ENCODE measurements around the gene ITCH. TPM values are rescaled to one million over a fixed set of nuclear protein-coding genes. Genes with fewer than 3 reads are reported as not detected.
"Not testable (repeated sequence)": the region's sequence is repeated elsewhere in the genome, so short reads cannot be mapped to it uniquely, and the experiment has no call there.

ITCH gene
- total RNA-seq, 2 experiments from 2014 or later, result 52.1 to 59.9 TPM

DNA sequence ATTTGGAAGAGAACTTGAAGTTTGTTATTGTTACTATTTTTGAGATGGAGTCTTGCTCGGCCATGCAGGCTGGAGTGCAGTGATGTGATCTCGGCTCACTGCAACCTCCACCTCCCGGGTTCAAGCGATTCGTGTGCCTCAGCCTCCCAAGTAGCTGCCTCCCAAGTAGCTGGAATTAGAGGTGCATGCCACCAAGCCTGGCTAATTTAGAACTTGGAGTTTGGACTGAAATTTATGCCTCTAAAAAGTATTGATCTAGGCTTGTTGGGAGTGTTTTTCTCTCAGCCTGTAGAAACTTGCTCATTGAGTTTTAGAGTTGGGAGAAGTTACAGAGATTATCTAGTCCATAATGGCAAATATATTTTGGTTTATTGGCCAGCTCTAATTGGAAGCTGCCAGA is 4.1 kb downstream of the ITCH start:
- POLR2A ChIA-PET, result no interaction called here
- CTCF ChIA-PET, result interaction anchor here (0.6 to 4.8 kb wide), 4 partner anchors 8 to 457 kb away, joined by 3 to 22 read pairs (median 4); no protein-coding TSS in a partner anchor
- Mint-ChIP-seq H3K36me3 (ENCODE audit: low read depth) (peaks cover 57% of the 10 kb centered on the region), H3K27ac (no peak overlapping the region), H3K4me1 (ENCODE audit: low read depth) (peaks cover 63% of the 10 kb centered on the region), H3K4me3 (peak overlapping the region; percentile 1), H3K27me3 (ENCODE audit: low read depth) (no peaks in the 10 kb centered on the region), H3K9me3 (ENCODE audit: insufficient read depth) (no peaks in the 10 kb centered on the region)
- ATAC-seq, result no peak
- DNase-seq, result no peak

DNA sequence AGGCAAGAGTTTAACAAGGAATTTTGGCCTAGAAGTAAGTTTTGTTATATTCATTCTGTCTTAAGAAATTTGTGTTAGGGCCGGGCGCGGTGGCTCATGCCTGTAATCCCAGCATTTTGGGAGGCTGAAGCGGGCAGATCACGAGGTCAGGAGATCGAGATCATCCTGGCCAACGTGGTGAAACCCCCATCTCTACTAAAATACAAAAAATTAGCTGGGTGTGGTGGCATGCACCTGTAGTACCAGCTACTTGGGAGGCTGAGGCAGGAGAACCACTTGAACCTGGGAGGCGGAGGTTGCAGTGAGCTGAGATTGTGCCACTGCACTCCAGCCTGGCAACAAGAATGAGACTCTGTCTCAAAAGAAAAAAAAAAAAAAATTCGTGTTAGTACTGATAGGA is 4.8 kb downstream of the ITCH start:
- H3K27ac Mint-ChIP-seq; ATAC-seq; H3K9me3 Mint-ChIP-seq (ENCODE audit: insufficient read depth); H3K27me3 Mint-ChIP-seq (ENCODE audit: low read depth); H3K4me3 Mint-ChIP-seq; DNase-seq: not testable (repeated sequence)
- POLR2A ChIA-PET, result interaction anchor here (0.9 kb wide), 1 partner anchor 169 kb away, joined by 3 read pairs; no protein-coding TSS in a partner anchor
- Mint-ChIP-seq H3K4me1 (ENCODE audit: low read depth) (peaks cover 61% of the 10 kb centered on the region), H3K36me3 (ENCODE audit: low read depth) (peaks cover 58% of the 10 kb centered on the region)
- CTCF ChIA-PET, result interaction anchor here (1.2 to 4.8 kb wide), 2 partner anchors 11 to 56 kb away, joined by 3 to 22 read pairs; no protein-coding TSS in a partner anchor

DNA sequence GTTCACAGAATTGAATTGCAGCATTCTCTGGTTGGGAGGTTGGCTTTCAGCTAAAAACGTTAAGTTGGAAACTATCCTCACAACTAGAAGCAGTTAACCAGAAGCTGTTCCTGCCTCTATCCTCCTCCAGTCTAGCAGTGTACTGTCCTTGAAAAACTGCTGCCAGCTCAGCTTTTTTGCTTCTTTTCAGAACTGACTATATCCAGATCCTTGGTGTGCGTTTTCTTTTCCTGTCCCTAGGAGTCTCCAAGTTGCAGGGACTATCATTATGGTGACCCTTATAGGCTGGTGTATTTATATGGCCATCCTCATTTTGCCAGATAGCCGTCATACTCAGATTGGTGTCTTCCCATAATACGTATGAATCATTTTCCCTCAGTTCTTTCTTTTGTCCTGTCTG is 5.5 kb downstream of the ITCH start:
- Mint-ChIP-seq H3K27me3 (ENCODE audit: low read depth) (no peaks in the 10 kb centered on the region), H3K36me3 (ENCODE audit: low read depth) (peaks cover 58% of the 10 kb centered on the region), H3K4me1 (ENCODE audit: low read depth) (peaks cover 57% of the 10 kb centered on the region), H3K4me3 (no peak overlapping the region), H3K9me3 (ENCODE audit: insufficient read depth) (no peaks in the 10 kb centered on the region), H3K27ac (peak overlapping the region; percentile 63)
- ATAC-seq (no peak), DNase-seq (no peak)
- ChIA-PET CTCF (interaction anchor here (4.8 kb wide), 1 partner anchor 56 kb away, joined by 22 read pairs; no protein-coding TSS in a partner anchor), POLR2A (interaction anchor here (0.9 kb wide), 1 partner anchor 169 kb away, joined by 3 read pairs; no protein-coding TSS in a partner anchor)

DNA sequence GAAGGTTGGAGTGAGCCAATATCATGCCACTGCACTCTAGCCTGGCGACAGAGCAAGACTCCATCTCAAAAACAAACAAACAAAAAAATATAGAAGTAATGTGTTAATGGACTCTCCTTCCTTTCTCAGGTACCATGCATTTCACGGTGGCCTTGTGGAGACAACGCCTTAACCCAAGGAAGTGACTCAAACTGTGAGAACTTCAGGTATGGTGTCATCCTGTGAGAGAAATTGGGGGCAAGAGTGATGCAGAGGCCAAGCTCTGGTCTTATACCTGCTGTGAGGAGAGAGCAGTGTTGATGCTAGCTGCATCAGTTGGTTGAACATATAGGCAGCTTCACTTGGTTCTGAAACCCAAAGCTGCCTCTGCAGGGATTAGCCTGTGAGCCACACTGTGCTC is 6.2 kb downstream of the ITCH start:
- ChIA-PET POLR2A (interaction anchor here (0.5 kb wide), 1 partner anchor 99 kb away, joined by 3 read pairs; no protein-coding TSS in a partner anchor), CTCF (interaction anchor here (4.8 kb wide), 1 partner anchor 57 kb away, joined by 22 read pairs; no protein-coding TSS in a partner anchor)
- DNase-seq, result peak; percentile 56
- Mint-ChIP-seq H3K36me3 (ENCODE audit: low read depth) (peaks cover 56% of the 10 kb centered on the region), H3K27me3 (ENCODE audit: low read depth) (no peaks in the 10 kb centered on the region), H3K4me1 (ENCODE audit: low read depth) (peaks cover 53% of the 10 kb centered on the region), H3K4me3 (no peak overlapping the region), H3K9me3 (ENCODE audit: insufficient read depth) (no peaks in the 10 kb centered on the region), H3K27ac (peak overlapping the region; percentile 63)
- ATAC-seq, result peak; percentile 74

DNA sequence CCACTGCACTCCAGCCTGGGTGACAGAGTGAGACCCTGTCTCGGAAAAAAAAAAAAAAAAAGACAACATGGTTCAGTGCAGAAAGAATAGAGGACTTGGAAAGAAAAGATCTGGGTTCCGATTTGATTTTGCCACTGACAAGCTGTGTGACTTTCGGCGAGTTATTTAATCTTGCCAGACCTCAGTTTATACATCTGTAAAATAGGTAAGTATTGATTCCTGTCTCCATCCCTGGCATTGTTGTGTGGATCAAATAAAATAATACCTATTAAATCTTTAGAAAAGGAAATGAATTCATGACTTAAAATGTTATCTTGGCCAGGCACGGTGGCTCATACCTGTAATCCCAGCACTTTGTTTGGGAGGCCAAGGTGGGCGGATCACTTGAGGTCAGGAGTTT is 7.0 kb downstream of the ITCH start:
- H3K4me1 Mint-ChIP-seq (ENCODE audit: low read depth), result peaks cover 49% of the 10 kb centered on the region
- CTCF ChIA-PET, result interaction anchor here (4.8 kb wide), 1 partner anchor 58 kb away, joined by 22 read pairs; no protein-coding TSS in a partner anchor
- no peak overlapping the region for H3K4me3 Mint-ChIP-seq
- ATAC-seq, result no peak
- H3K9me3 Mint-ChIP-seq (ENCODE audit: insufficient read depth), result no peaks in the 10 kb centered on the region
- peaks cover 63% of the 10 kb centered on the region for H3K36me3 Mint-ChIP-seq (ENCODE audit: low read depth)
- POLR2A ChIA-PET, result no interaction called here
- DNase-seq, result no peak
- no peaks in the 10 kb centered on the region for H3K27me3 Mint-ChIP-seq (ENCODE audit: low read depth)
- no peak overlapping the region for H3K27ac Mint-ChIP-seq

DNA sequence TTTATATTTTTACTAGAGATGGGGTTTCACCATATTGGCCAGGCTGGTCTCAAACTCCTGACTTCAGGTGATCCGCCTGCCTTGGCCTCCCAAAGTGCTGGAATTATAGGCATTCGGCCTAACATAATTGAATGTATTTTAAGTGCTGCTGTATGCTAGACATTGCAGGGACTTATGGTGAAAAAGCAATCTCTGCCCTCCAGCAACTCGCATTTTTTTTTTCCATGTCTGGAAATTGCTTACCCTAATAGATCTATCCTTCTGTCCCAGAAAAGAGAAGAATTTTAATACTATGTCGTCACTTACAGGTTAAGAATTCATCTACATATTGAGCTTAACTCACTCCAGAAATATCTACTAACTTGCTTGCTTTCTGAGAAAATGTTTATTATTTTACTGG is 10.4 kb downstream of the ITCH start:
- DNase-seq, result no peak
- POLR2A ChIA-PET, result interaction anchor here (0.6 to 1.5 kb wide), 2 partner anchors 10 to 125 kb away, joined by 3 read pairs; no protein-coding TSS in a partner anchor
- H3K36me3 Mint-ChIP-seq (ENCODE audit: low read depth), result peaks cover 53% of the 10 kb centered on the region
- CTCF ChIA-PET, result interaction anchor here (1.7 kb wide), 1 partner anchor 61 kb away, joined by 3 read pairs; no protein-coding TSS in a partner anchor
- H3K27ac Mint-ChIP-seq, result no peak overlapping the region
- H3K9me3 Mint-ChIP-seq (ENCODE audit: insufficient read depth), result no peaks in the 10 kb centered on the region
- H3K4me3 Mint-ChIP-seq, result no peak overlapping the region
- ATAC-seq, result no peak
- no peaks in the 10 kb centered on the region for H3K27me3 Mint-ChIP-seq (ENCODE audit: low read depth)
- H3K4me1 Mint-ChIP-seq (ENCODE audit: low read depth), result peaks cover 37% of the 10 kb centered on the region

DNA sequence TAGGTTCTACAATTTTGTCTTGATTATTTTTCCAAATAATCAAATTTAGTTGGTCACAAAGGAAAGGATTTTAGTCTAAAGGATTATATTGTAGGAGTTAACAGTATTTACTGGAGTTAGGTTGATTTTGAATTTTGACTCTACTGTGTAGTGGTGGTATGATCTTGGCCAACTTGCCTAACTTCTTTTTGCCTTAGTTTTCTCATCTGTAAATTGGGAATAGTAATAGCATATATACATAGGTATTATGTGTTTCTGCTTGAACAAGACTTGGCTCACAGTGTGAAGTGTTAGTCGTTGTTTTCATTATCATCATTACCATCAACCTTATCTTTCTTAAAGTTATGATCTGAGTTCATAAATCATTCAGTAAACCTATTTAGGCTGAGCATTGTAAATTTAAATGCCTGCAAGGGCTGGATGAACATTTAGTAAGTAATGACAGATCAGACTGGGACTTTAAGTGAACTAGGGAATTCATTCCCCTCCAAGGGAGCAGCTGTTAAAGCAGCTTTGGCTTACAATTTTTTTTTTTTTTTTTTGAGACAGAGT is 11.2 kb downstream of the ITCH start:
- H3K4me1 Mint-ChIP-seq (ENCODE audit: low read depth), result peaks cover 30% of the 10 kb centered on the region
- DNase-seq, result no peak
- H3K27me3 Mint-ChIP-seq (ENCODE audit: low read depth), result no peaks in the 10 kb centered on the region
- H3K27ac Mint-ChIP-seq, result no peak overlapping the region
- H3K9me3 Mint-ChIP-seq (ENCODE audit: insufficient read depth), result no peaks in the 10 kb centered on the region
- peaks cover 49% of the 10 kb centered on the region for H3K36me3 Mint-ChIP-seq (ENCODE audit: low read depth)
- POLR2A ChIA-PET, result interaction anchor here (1.5 kb wide), 1 partner anchor 11 kb away, joined by 3 read pairs; no protein-coding TSS in a partner anchor
- no peak for ATAC-seq
- H3K4me3 Mint-ChIP-seq, result no peak overlapping the region
- CTCF ChIA-PET, result interaction anchor here (1.7 kb wide), 1 partner anchor 61 kb away, joined by 3 read pairs; no protein-coding TSS in a partner anchor

DNA sequence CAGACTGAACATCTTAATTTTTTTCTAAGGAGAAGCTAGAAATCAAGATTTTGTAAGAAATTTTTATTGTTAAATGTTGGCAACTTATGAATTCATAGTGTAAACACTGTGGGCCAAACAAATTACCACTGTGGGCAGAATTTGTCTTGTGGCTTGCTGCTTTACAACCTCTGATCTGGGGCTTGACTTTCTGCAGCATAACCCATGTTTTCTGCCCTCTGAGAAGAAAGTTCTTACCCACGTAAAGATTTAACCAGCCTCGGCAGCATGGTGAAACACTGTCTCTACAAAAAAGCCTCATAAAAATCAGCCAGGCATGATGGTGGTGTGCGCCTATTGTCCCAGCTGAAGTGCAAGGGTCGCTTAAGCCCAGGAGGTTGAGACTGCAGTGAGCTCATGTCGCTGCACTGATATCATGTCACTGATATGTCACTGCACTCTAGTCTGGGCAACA is 12.9 kb downstream of the ITCH start:
- Mint-ChIP-seq H3K9me3 (ENCODE audit: insufficient read depth) (no peaks in the 10 kb centered on the region), H3K4me1 (ENCODE audit: low read depth) (peaks cover 22% of the 10 kb centered on the region), H3K27ac (no peak overlapping the region), H3K36me3 (ENCODE audit: low read depth) (peaks cover 43% of the 10 kb centered on the region), H3K4me3 (no peak overlapping the region), H3K27me3 (ENCODE audit: low read depth) (no peaks in the 10 kb centered on the region)
- ATAC-seq, result no peak
- no peak for DNase-seq
- ChIA-PET CTCF (interaction anchor here (0.7 to 1.4 kb wide), 2 partner anchors 9 to 63 kb away, joined by 4 to 5 read pairs; no protein-coding TSS in a partner anchor), POLR2A (interaction anchor here (0.6 kb wide), 2 partner anchors 13 to 22 kb away, joined by 3 read pairs; partner anchors contain the start of gene ITCH)

DNA sequence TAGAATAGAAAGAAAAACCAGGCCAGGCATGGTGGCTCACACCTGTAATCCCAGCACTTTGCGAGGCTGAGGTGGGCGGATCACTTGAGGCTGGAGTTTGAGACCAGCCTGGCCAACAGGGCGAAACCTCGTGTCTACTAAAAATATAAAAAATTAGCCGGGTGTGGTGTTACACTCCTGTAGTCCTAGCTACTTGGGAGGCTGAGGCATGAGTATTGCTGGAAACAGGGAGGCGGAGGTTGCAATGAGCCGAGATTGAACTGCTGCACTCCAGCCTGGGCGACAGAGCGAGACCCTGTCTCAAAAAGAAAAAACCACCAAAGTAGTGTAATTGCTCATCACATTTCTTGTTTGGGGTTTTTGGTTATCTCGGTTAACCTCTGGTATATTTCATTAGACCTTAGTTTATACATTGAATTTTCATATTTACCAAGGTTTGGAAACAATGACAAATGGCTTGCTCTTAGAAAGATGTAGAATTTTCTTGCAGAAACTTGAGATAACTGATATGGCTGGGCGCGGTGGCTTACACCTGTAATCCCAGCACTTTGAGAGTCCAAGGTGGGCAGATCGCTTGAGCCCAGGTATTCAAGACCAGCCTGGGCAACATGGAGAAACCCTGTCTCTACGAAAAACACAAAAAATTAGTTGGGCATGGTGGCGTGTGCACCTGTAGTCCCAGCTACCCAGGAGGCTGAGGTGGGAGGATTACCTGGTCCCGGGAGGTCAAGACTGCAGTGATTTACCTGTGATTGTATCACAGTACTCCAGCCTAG is 14.2 kb downstream of the ITCH start:
- H3K27ac Mint-ChIP-seq, result no peak overlapping the region
- no peak for ATAC-seq
- POLR2A ChIA-PET, result interaction anchor here (0.6 kb wide), 1 partner anchor 134 kb away, joined by 5 read pairs; no protein-coding TSS in a partner anchor

DNA sequence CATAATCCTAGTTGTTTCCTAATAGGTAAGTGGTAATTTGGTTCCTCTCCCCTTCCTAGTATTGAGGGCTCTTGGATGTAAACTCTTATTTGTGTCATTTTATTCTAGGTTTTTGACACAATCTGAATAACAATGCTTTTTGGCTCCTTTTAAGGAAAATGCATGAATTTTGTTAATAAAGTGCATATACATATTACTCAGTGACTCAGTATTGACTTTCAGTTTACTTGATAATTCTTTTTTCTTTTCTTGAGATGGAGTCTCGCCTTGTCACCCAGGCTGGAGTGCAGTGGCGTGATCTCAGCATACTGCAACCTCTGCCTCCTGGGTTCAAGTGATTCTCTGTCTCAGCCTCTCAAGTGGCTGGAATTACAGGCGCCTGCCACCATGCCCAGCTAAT is 19.1 kb downstream of the ITCH start:
- CTCF ChIA-PET, result no interaction called here
- H3K4me3 Mint-ChIP-seq, result no peak overlapping the region
- H3K9me3 Mint-ChIP-seq (ENCODE audit: insufficient read depth), result no peaks in the 10 kb centered on the region
- H3K27ac Mint-ChIP-seq, result no peak overlapping the region
- POLR2A ChIA-PET, result no interaction called here
- DNase-seq, result no peak
- no peak for ATAC-seq
- H3K36me3 Mint-ChIP-seq (ENCODE audit: low read depth), result peaks cover 23% of the 10 kb centered on the region
- peaks cover 12% of the 10 kb centered on the region for H3K4me1 Mint-ChIP-seq (ENCODE audit: low read depth)
- no peaks in the 10 kb centered on the region for H3K27me3 Mint-ChIP-seq (ENCODE audit: low read depth)

More for the DNA sequence above, 14.2 kb downstream of the ITCH start:
- Mint-ChIP-seq H3K27me3 (ENCODE audit: low read depth) (no peaks in the 10 kb centered on the region), H3K4me1 (ENCODE audit: low read depth) (peaks cover 26% of the 10 kb centered on the region), H3K36me3 (ENCODE audit: low read depth) (peaks cover 43% of the 10 kb centered on the region), H3K4me3 (no peak overlapping the region), H3K9me3 (ENCODE audit: insufficient read depth) (no peaks in the 10 kb centered on the region)
- DNase-seq, result no peak
- CTCF ChIA-PET, result no interaction called here

DNA sequence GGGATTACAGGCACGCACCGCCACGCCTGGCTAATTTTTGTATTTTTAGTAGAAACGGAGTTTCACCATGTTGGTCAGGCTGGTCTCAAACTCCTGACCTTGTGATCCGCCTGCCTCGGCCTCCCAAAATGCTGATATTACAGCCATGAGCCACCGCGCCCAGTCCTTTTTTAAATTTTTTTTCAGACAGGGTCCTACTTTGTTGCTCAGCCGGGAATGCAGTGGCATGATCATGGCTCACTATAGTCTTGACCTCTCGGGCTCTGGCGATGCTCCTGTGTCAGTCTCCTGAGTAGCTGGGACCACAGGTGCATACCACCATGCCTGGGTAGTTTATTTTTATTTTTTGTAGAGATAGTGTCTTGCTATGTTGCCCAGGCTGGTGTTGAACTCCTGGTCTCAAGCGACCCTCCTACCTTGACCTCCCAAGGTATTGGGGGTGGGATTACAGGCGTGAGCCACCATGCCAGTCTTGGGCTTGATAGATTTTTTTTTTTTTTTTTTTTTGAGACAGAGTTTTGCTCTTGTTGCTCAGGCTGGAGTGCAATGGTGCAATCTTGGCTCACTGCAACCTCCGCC is 19.9 kb downstream of the ITCH start:
- POLR2A ChIA-PET, result not testable (repeated sequence)
- CTCF ChIA-PET, result interaction anchor here (0.7 kb wide), 1 partner anchor 491 kb away, joined by 3 read pairs; no protein-coding TSS in a partner anchor

More for the DNA sequence above, 19.9 kb downstream of the ITCH start:
- not testable (repeated sequence) for H3K4me1 Mint-ChIP-seq (ENCODE audit: low read depth); H3K27ac Mint-ChIP-seq; H3K27me3 Mint-ChIP-seq (ENCODE audit: low read depth); H3K9me3 Mint-ChIP-seq (ENCODE audit: insufficient read depth); DNase-seq; H3K4me3 Mint-ChIP-seq; ATAC-seq
- H3K36me3 Mint-ChIP-seq (ENCODE audit: low read depth), result peaks cover 20% of the 10 kb centered on the region

Data from activated CD8-positive, alpha-beta T cell treated with anti-CD3 and anti-CD28 coated beads, Interleukin-2, amount 10 ng/mL, durations not matched to agents 7 days and 5 days (primary cell).